Measurements from ENCODE around the gene RBM17.

DNA sequence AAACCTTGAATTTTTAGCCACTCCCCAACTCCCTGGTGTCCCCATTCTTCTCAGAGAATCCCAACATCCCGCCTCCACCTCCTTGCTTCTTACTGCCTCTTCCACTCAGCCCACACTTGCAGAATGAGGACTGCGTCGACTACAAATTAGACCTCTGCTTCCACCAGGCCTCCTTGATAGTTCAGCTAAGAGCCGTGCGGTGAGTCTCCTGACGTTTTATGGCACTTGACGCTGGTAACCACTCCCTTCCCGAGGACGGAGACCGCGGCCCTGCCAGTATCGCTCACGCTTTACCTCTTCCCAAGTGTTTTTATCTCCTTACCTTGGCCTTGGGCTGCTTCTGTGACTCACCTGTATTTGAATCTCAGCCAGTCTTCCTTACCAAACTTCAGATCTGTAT is 31.1 kb downstream of the RBM17 start:
- TF ChIP-seq, protein P1, sequence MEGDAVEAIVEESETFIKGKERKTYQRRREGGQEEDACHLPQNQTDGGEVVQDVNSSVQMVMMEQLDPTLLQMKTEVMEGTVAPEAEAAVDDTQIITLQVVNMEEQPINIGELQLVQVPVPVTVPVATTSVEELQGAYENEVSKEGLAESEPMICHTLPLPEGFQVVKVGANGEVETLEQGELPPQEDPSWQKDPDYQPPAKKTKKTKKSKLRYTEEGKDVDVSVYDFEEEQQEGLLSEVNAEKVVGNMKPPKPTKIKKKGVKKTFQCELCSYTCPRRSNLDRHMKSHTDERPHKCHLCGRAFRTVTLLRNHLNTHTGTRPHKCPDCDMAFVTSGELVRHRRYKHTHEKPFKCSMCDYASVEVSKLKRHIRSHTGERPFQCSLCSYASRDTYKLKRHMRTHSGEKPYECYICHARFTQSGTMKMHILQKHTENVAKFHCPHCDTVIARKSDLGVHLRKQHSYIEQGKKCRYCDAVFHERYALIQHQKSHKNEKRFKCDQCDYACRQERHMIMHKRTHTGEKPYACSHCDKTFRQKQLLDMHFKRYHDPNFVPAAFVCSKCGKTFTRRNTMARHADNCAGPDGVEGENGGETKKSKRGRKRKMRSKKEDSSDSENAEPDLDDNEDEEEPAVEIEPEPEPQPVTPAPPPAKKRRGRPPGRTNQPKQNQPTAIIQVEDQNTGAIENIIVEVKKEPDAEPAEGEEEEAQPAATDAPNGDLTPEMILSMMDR (conservative IDR thresholded peaks at IDR 0.05), result no peak
- no peak for TF ChIP-seq ZFX (IDR thresholded peaks at IDR 0.05)

All from C4-2B (cell line).